ENCODE results near the gene SLC5A4.
A peak's percentile ranks its signal among the peaks of the same experiment; 100 is the strongest.
"Not testable (repeated sequence)": the region's sequence is repeated elsewhere in the genome, so short reads cannot be mapped to it uniquely, and the experiment has no call there.

The SLC5A4 gene

GRCh38 chr22:32255217-32255616, at the start of gene SLC5A4:
SLC5A4 (minus strand) TSS chr22:32255347; CDS start chr22:32255329, 18 bp downstream.
- DNase-seq: no peak

GRCh38 chr22:32293921-32294320, 38.8 kb upstream of the SLC5A4 start:
- DNase-seq: not testable (repeated sequence)

- DNase-seq: no peak
Measured at GRCh38 chr22:32286290-32286840, 31.2 kb upstream of the SLC5A4 start.

- no peak for DNase-seq
Measured at GRCh38 chr22:32281072-32281471, 25.9 kb upstream of the SLC5A4 start.

GRCh38 chr22:32275353-32275752, 20.2 kb upstream of the SLC5A4 start:
- not testable (repeated sequence) for DNase-seq

- DNase-seq: no peak
Measured at GRCh38 chr22:32271389-32271788, 16.2 kb upstream of the SLC5A4 start.

- no peak for DNase-seq
Measured at GRCh38 chr22:32270641-32271369, 15.7 kb upstream of the SLC5A4 start.

- DNase-seq: no peak
Measured at GRCh38 chr22:32269316-32269715, 14.2 kb upstream of the SLC5A4 start.

- no peak for DNase-seq
Measured at GRCh38 chr22:32267011-32267410, 11.9 kb upstream of the SLC5A4 start.

GRCh38 chr22:32265882-32266767, 11.0 kb upstream of the SLC5A4 start:
- DNase-seq: peak; percentile 69

- not testable (repeated sequence) for DNase-seq
Measured at GRCh38 chr22:32263678-32264077, 8.5 kb upstream of the SLC5A4 start.

GRCh38 chr22:32261306-32261705, 6.2 kb upstream of the SLC5A4 start:
- no peak for DNase-seq

GRCh38 chr22:32258791-32259190, 3.6 kb upstream of the SLC5A4 start:
- no peak for DNase-seq

- no peak for DNase-seq
Measured at GRCh38 chr22:32255726-32256125, 579 bp upstream of the SLC5A4 start.

GRCh38 chr22:32249231-32249630, 5.9 kb downstream of the SLC5A4 start:
- DNase-seq: no peak

GRCh38 chr22:32248276-32248675, 6.9 kb downstream of the SLC5A4 start:
- no peak for DNase-seq

GRCh38 chr22:32246166-32246565, 9.0 kb downstream of the SLC5A4 start:
- no peak for DNase-seq

- DNase-seq: no peak
Measured at GRCh38 chr22:32245042-32245441, 10.1 kb downstream of the SLC5A4 start.

GRCh38 chr22:32244547-32244946, 10.6 kb downstream of the SLC5A4 start:
- no peak for DNase-seq

GRCh38 chr22:32240461-32240860, 14.7 kb downstream of the SLC5A4 start:
- DNase-seq: no peak

GRCh38 chr22:32237906-32238305, 17.2 kb downstream of the SLC5A4 start:
- no peak for DNase-seq

GRCh38 chr22:32236970-32237369, 18.2 kb downstream of the SLC5A4 start:
- DNase-seq: no peak

- no peak for DNase-seq
Measured at GRCh38 chr22:32233091-32233490, 22.1 kb downstream of the SLC5A4 start.

Data from CD4-positive, alpha-beta T cell treated with Interleukin-21 for 1 hour (primary cell).